HG03439 (cell line): ENCODE data around the gene N4BP2L2.

Experiments
- ATAC-seq: cut with Tn5 transposase; IDR thresholded peaks from one replicate; pipeline ENCODE4 v1.9.1; 2021; ENCODE audit warnings: mild to moderate bottlenecking, moderate library complexity; ENCODE audit not compliant: unreplicated experiment

The N4BP2L2 gene

DNA sequence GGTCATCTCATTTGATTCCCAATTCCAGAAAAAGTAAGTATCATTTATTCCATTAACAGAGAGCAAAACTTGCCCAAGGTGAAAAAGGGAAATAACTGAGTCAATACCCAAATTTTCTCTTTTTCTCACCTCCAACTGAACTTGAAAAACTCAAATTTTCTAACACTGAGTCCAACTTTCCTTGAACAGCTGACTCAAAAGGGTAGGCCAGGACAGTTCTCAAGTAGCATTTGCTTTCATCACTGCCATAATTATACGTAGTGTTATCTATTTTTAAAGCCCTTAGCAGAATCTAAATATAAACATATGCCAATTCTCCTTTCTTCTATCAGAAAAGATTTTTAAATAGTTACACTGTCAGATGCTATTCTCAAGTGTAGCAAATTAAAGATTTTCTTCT lies 3.5 kb downstream of the N4BP2L2 start:
- ATAC-seq = no peak

DNA sequence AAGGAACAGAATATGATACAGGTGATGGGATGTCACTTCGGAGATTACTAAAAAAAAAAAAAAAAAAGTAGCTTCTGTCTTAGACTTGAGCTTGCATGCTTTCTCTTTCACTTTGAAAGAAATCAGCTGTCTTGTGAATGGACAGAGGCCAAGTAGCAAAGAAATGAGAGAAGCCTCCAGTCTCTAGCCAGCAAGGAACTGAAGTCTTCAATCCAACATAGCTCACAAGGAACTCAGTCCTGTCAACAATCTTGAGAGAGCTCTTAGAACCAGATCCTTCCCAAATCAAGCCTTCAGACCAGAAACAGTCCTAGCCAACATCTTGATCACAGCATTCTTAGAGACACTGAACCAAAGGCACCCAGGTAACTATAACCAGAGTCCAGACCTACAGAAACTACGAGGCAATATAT lies 7.7 kb downstream of the N4BP2L2 start:
- ATAC-seq = no peak

GRCh38 chr13:32528358-32528757 lies 10.2 kb downstream of the N4BP2L2 start:
- ATAC-seq = no peak

DNA sequence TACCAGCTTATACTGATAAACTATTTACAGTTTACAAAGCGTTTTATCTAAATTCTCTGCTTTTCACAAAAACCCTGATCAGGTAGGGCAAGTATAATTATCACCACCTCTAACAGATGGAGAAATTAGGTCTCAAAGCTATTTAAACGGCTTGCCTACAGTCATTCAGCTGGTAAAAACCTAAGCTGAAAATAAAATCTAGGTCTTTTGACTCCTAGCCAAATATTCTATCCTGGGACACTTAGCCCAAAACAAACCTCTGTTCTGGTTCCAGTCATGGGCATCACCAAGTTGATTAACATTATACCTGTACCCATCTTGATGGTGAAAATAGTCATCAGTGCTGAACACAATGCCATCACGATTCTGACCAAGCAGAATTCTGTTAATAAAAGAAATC lies 11.4 kb downstream of the N4BP2L2 start:
- ATAC-seq = no peak

DNA sequence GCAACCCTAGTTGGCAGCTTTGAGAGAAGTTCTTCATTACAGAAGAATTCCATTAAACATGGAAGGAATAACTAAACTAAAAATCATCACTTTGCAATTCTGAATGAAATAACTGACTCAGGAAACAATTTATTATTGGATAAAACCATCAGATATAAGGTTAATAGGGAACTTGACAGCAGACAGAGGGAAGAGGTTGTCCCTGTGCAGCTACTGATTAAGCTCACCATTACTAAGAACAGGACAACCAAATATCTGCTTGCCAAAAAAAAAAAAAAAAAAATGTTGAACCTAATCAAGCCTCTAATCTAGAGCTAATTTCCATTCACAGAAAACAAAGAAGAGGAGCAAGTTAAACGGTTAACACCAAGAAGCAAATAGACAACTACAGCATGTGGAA lies 12.8 kb downstream of the N4BP2L2 start:
- ATAC-seq = no peak

GRCh38 chr13:32515246-32515645 lies 23.3 kb downstream of the N4BP2L2 start:
- no peak for ATAC-seq

GRCh38 chr13:32511482-32511881 lies 27.1 kb downstream of the N4BP2L2 start:
- no peak for ATAC-seq

DNA sequence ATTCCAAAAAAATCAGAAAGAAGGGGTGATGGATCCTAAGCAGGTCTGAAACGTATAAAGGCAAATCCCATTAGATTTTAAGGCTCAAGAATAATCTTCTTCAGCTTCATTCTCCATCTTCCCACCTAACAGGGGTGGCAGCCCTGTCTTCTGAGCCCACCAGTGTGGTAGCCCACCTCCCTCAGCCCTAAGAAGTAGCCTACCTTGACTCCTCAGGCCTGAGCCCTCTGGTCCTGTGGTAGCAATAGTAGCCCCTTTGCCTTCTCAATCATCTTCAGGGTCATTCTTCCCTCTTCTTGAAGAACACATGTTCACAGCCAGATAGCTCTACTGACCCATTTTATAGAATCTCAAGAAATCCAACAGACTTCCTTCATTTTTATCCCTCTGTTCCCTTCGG lies 33.7 kb downstream of the N4BP2L2 start:
- no peak for ATAC-seq

DNA sequence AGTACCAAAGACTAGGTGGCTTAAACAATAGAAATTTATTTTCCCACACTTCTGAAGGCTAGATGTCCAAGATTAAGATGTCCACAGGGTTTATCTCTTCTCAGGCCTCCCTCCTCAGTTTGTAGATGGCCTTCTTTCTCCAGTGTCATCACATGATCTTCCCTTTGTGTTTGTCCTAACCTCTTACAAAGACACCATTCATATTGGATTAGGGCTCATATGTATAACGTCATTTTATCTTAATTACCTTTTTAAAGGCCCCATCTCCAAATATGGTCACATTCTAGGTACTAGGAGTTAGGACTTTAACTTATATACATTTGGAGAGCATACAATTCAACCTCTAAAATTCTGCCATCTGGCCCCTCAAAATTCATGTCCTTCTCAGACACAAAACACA lies 34.3 kb downstream of the N4BP2L2 start:
- ATAC-seq = no peak

GRCh38 chr13:32503727-32504126 lies 34.9 kb downstream of the N4BP2L2 start:
- ATAC-seq = no peak

DNA sequence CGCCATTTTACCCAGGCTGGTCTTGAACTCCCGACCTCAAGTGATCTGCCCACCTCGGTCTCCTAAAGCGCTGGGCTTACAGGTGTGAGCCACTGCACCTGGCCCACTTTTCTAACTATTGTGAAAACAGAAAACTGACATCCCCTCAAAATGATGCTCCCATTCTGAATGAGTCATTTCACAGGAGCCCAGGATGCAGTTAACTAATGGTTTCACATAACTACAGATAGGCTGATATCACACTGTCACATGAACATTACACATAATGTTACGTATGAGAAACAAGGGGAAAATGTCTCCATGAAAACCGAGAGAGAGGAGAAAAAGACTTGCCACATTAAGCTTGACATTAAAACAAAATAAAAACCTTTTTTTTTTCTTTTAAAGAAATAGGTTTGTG lies 37.5 kb downstream of the N4BP2L2 start:
- no peak for ATAC-seq

GRCh38 chr13:32499538-32500210 lies 38.9 kb downstream of the N4BP2L2 start:
- ATAC-seq = no peak

DNA sequence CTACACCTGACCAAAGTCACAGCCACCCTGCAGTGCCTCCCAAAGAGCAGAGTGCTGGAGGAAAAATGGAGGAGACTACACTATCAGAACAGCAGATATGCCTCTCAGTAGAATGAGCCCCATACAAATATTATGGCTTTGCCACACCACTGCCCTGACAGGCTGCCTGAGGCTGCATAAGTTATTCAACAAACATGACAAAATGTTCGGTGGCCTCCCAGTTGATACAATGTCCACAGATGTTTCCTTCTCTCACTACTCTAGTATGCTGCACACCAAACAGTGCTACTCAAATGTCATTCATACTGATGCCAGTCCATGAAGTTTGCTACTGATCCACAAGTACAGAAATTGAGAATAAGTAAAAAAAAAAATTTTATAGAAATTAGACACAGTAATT lies 41.0 kb downstream of the N4BP2L2 start:
- no peak for ATAC-seq

DNA sequence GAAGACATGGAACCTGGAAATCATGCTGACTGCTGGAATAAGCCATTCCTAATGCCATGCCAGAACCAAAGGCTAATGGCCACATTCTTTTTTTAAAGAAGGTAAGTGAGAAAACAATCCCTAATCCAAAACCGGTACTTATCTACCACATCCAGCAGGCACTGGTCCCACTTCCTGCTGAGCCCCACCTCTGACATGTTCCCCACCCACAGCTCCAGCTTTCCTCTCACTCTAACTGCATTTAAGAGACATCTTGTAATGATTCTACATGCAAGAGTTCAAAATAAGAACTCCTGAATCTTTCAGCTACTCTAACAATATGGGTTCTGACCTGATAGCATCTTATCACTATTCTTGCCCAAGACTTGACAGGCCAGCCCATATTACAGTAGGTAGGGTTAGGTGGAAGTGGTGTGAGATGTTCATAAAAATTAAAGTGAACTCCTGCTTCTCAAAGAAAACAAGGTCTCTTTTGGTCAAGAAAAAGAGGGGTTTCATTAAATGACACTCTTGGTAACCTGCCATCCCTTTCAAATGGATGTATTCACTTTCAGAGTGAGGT lies 41.9 kb downstream of the N4BP2L2 start:
- no peak for ATAC-seq

GRCh38 chr13:32495841-32496240 lies 42.8 kb downstream of the N4BP2L2 start:
- no peak for ATAC-seq

- no peak for ATAC-seq
Measured at GRCh38 chr13:32495429-32495828, 43.2 kb downstream of the N4BP2L2 start.

GRCh38 chr13:32491028-32491427 lies 47.6 kb downstream of the N4BP2L2 start:
- ATAC-seq = no peak

- no peak for ATAC-seq
Measured at GRCh38 chr13:32476892-32477291, 61.7 kb downstream of the N4BP2L2 start.

DNA sequence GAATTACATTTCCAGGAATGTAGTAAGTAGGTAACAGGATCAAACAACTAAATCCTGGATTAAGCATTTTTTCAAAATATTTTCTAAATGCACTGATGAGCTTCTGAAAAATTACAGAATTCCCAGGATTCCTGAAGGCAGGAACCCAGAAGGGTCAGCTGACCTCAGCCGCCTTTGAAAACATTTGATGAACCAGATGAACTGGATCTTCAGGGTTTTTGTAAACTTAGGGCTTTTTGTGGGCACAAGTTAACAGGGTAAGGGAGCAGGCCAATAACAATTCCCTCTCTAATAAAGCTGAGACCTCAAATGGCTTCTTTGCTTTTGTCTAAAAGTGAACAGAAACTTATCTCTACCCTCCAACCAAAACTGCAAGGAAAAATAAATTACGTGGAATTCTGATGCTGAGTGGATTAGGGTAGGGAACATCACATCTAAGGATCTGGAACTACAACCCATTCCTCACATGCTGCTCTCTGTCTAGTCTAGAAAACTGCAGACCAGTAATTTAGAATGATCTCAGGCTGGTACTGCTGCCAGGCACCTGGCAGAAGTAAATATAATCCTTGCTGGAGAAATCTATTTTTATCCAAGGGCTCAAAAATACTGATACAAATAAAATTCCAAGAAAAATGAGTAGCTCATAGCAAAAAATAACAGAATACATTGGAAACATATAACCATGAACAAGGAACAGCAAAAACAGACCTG lies 62.4 kb downstream of the N4BP2L2 start:
- ATAC-seq = no peak

DNA sequence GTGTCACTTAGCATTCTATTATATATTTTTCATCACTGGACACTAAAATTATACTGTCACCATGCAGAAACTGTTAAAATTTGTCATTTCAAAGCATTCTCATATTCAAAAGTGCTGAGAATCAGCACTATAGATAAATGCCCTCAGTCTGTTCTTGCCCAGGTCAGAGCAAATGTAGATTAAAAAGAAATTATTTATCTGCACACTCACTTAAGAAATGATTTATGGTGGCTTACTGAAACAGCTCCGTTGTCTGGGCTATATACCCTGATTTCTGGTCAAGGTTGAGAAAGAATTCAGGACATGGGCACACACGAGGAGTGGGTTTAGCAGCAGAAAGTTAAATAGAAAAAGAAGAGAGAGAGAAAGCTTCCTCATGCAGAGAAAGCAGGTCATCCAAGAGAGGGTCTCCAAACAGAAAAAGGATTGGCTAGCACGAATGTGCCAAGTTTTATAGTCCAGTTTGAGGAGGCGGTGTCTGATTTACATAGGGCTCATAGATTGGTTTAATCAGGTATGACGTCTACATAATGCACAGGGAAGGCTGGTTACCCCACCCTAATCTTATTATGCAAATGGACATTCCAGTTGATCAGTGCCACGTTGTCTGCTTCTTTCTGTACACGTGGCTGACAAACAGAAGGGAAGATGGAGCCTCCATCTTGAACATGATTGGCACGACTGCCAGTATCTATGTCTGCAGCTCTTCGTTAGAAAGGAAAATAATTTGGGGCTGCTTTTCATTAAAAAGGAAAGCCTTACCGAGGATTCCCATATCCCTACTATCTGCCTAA lies 63.4 kb downstream of the N4BP2L2 start:
- no peak for ATAC-seq

DNA sequence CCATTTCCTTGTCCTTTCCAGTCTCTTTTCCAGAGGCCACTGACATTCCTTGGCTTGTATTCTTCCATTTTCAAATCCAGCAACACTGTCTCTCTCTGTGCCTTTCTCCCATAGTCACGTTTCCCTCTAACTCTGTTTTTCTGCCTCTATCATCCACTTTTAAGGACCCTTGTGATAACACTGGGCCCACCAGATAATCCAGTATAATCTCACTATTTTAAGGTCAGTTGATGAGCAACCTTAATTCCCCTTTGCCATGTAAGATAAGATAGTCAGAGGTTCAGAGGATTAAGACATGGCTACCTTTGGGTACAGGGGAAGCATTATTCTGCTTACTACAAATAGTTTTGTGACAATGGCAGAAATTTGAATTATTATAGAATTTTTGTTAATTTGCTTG lies 64.9 kb downstream of the N4BP2L2 start:
- no peak for ATAC-seq

GRCh38 chr13:32472194-32472621 lies 66.4 kb downstream of the N4BP2L2 start:
- peak; percentile 83 for ATAC-seq
